ENCODE results near the gene TMTC4. TPM values are rescaled to one million over a fixed set of nuclear protein-coding genes. Genes with fewer than 3 reads are reported as not detected.
A peak's percentile ranks its signal among the peaks of the same experiment; 100 is the strongest.
"Not testable (repeated sequence)": the region's sequence is repeated elsewhere in the genome, so short reads cannot be mapped to it uniquely, and the experiment has no call there.

Gene TMTC4
- total RNA-seq, 4 donors from 2014 or later = 6.5 to 10.6 (median 7.7) TPM

- Histone ChIP-seq H3K9me3 (no peaks in the 10 kb centered on the region), H3K27me3 (no peaks in the 10 kb centered on the region), H3K36me3 (no peaks in the 10 kb centered on the region), H3K4me1 (no peaks in the 10 kb centered on the region), H3K27ac (no peak overlapping the region), H3K4me3 (no peak overlapping the region)
- ATAC-seq (no peak), DNase-seq (no peak)
- intact Hi-C loops (cut with DNase I; ENCODE audit: low total_unique reads) (no loop called here), in situ Hi-C loops (cut with MboI; ENCODE audit: low sequenced_read_pairs in 4 of 4) (loop anchor here in 1 of 4 donors (25.0 kb wide), 1 partner anchor 531 kb away; no protein-coding TSS in a partner anchor)
- TF ChIP-seq CTCF (IDR thresholded peaks at IDR 0.05 in 4 of 5, conservative IDR thresholded peaks at IDR 0.05 in 1 of 5) = no peak
- TF ChIP-seq POLR2A (IDR thresholded peaks at IDR 0.05) = no peak
Measured at GRCh38 chr13:100581030-100581429, 93.6 kb downstream of the TMTC4 start.

DNA sequence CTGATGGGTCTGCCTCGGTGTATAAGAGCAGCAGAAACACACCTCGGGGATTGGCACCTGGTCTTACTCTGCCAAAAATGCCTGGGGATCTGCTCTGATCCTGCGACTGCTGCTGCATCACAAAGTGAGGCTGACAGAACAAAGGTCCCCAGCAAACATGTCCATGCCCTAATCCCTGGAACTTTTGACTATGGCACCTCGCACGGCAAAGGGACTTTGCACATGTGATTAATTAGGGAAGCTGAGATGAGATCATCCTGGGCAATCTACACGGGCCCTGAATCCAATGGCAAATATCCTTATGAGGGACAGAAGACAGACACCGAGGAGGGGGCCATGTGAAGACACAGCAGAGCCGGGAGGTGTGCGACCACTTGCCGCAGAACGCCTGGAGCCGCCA, 94.5 kb downstream of the TMTC4 start:
- in situ Hi-C loops (cut with MboI; ENCODE audit: low sequenced_read_pairs in 4 of 4) = loop anchor here in 1 of 4 donors (25.0 kb wide), 1 partner anchor 532 kb away; no protein-coding TSS in a partner anchor
- H3K36me3 ChIP-seq = no peaks in the 10 kb centered on the region
- no peaks in the 10 kb centered on the region for H3K27me3 ChIP-seq
- H3K4me3 ChIP-seq = no peak overlapping the region
- DNase-seq (no peak), ATAC-seq (no peak)
- H3K4me1 ChIP-seq = no peaks in the 10 kb centered on the region
- no peaks in the 10 kb centered on the region for H3K9me3 ChIP-seq
- intact Hi-C loops (cut with DNase I; ENCODE audit: low total_unique reads) = no loop called here
- H3K27ac ChIP-seq = no peak overlapping the region
- TF ChIP-seq POLR2A (IDR thresholded peaks at IDR 0.05) (no peak), CTCF (IDR thresholded peaks at IDR 0.05 in 4 of 5, conservative IDR thresholded peaks at IDR 0.05 in 1 of 5) (no peak)

DNA sequence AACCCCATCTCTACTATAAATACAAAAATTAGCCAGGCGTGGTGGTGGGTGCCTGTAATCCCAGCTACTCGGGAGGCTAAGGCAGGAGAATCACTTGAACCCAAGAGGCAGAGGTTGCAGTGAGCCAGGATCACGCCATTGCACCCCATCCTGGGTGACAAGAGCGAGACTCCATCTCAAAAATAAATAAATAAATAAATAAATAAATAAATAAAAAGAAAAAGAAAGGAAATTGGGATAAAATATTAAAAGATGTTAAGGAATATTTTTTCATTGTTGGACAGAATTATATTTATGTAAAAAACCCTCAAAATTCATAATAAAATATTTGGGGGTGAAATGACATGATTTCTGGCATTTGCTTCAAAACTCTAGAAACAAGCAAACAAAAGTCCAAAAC, 97.4 kb downstream of the TMTC4 start:
- in situ Hi-C loops (cut with MboI; ENCODE audit: low sequenced_read_pairs in 4 of 4) = loop anchor here in 1 of 4 donors (25.0 kb wide), 1 partner anchor 535 kb away; no protein-coding TSS in a partner anchor
- H3K27me3 ChIP-seq; intact Hi-C loops (cut with DNase I; ENCODE audit: low total_unique reads); H3K36me3 ChIP-seq; H3K4me3 ChIP-seq; H3K9me3 ChIP-seq; H3K4me1 ChIP-seq; H3K27ac ChIP-seq; ATAC-seq; DNase-seq: not testable (repeated sequence)

DNA sequence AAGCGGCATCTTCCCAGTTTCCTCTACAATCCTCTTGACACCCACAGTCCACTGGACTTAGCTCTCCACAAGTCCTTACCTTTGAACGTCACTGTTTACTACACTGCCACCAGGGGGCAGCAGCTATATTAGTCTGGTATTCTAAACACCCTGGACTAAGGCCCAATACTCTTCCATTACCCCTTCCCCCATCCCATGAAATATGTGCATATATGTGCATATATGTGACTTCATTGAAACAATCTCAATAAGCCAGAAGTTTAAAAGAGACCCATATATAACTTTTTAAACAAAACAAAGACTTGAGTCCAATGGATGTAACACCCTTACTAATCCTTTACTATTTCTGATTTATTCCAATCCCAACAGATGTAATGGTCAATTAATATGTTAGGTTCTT, 101.5 kb downstream of the TMTC4 start:
- intact Hi-C loops (cut with DNase I; ENCODE audit: low total_unique reads) (no loop called here), in situ Hi-C loops (cut with MboI; ENCODE audit: low sequenced_read_pairs in 4 of 4) (no loop called here)
- H3K9me3 ChIP-seq = no peaks in the 10 kb centered on the region
- no peaks in the 10 kb centered on the region for H3K36me3 ChIP-seq
- no peak overlapping the region for H3K27ac ChIP-seq
- no peaks in the 10 kb centered on the region for H3K4me1 ChIP-seq
- no peak overlapping the region for H3K4me3 ChIP-seq
- peak; percentile 18 to 52 for DNase-seq
- no peak for TF ChIP-seq POLR2A (IDR thresholded peaks at IDR 0.05)
- TF ChIP-seq CTCF (IDR thresholded peaks at IDR 0.05 in 4 of 5, conservative IDR thresholded peaks at IDR 0.05 in 1 of 5) = peak in 4 of 5 experiments; percentile 25 to 69 (median 58)
- ATAC-seq = peak; percentile 63 to 71
- no peaks in the 10 kb centered on the region for H3K27me3 ChIP-seq

DNA sequence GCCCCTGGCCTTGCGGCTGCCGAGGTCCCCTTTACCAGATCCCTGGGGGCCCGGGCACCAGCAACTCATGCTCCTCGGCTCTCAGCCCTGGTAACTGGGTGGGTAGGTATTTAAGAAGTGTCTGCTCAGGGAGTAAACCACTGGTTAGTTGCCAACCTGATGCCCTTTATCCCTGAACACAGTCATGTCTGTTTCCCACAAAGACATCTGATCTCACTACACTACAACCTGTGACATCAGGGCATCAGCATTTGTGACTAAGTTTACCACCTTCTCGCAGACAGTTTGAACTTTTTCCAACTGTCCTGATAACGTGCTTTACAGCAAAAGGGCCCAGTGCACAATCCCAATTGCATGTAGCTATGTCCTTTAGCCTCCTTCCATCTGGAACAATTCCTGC, 108.1 kb downstream of the TMTC4 start:
- Histone ChIP-seq H3K27me3 (no peaks in the 10 kb centered on the region), H3K36me3 (no peaks in the 10 kb centered on the region), H3K4me1 (no peaks in the 10 kb centered on the region), H3K4me3 (no peak overlapping the region), H3K27ac (no peak overlapping the region), H3K9me3 (no peaks in the 10 kb centered on the region)
- in situ Hi-C loops (cut with MboI; ENCODE audit: low sequenced_read_pairs in 4 of 4) (no loop called here), intact Hi-C loops (cut with DNase I; ENCODE audit: low total_unique reads) (no loop called here)
- no peak for TF ChIP-seq POLR2A (IDR thresholded peaks at IDR 0.05)
- no peak for DNase-seq
- ATAC-seq = peak in 1 of 2 donors; percentile 39

DNA sequence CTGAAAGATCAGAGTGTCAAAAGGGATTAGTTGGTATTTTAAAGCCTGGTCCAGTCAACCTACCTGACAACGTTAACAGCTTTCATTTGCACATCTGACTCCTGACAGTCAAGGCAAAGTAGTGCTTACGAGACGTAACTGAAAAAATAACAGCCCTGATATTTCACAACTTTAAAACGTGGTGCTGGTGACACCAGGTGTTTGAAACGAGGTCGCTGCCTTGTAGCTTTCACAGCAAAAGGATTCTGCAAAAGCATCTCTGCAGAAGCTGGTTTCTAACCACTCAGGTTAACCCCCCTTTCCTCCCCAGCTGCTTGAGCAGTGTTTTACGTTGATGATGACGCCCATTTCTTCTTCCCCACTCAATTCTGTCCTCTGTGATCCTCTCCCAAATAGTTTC, 109.3 kb downstream of the TMTC4 start:
- DNase-seq = no peak
- H3K27ac ChIP-seq = no peak overlapping the region
- no peak for ATAC-seq
- H3K36me3 ChIP-seq = no peaks in the 10 kb centered on the region
- no peaks in the 10 kb centered on the region for H3K27me3 ChIP-seq
- no peak overlapping the region for H3K4me3 ChIP-seq
- H3K4me1 ChIP-seq = peaks cover 7 to 8% of the 10 kb centered on the region in 2 donors
- TF ChIP-seq CTCF (IDR thresholded peaks at IDR 0.05 in 4 of 5, conservative IDR thresholded peaks at IDR 0.05 in 1 of 5) (no peak), POLR2A (IDR thresholded peaks at IDR 0.05) (no peak)
- no peaks in the 10 kb centered on the region for H3K9me3 ChIP-seq
- intact Hi-C loops (cut with DNase I; ENCODE audit: low total_unique reads) = no loop called here
- in situ Hi-C loops (cut with MboI; ENCODE audit: low sequenced_read_pairs in 4 of 4) = no loop called here

All from gastrocnemius medialis (tissue), 4 donors.